Activated T-helper 17 cell treated with anti-CD3 and anti-CD28 coated beads, Interleukin-2, amount 50 U/mL, for 72 hours (primary cell): Measurements from ENCODE around the gene JAG2. TPM values are rescaled to one million over a fixed set of nuclear protein-coding genes. Genes with fewer than 3 reads are reported as not detected.
A peak's percentile ranks its signal among the peaks of the same experiment; 100 is the strongest.

Source experiments
- ATAC-seq: fragments of 150-1000 bp; cut with Tn5 transposase; replicated peaks from 2 replicates; pipeline ENCODE4 v1.10.0; 2021; ENCODE audit warnings: mild to moderate bottlenecking, moderate library complexity
- H3K27ac Mint-ChIP-seq: one replicate; pipeline ENCODE4 v1.8.0; 2022; ENCODE audit warnings: mixed read lengths
- H3K27me3 Mint-ChIP-seq: one replicate; pipeline ENCODE4 v1.8.0; 2022; ENCODE audit warnings: mixed read lengths
- H3K36me3 Mint-ChIP-seq: one replicate; pipeline ENCODE4 v1.8.0; 2022; ENCODE audit warnings: low read depth, mild to moderate bottlenecking, mixed read lengths
- H3K4me1 Mint-ChIP-seq: one replicate; pipeline ENCODE4 v1.8.0; 2022; ENCODE audit warnings: mixed read lengths
- H3K4me3 Mint-ChIP-seq: one replicate; pipeline ENCODE4 v1.8.0; 2022; ENCODE audit warnings: mild to moderate bottlenecking, mixed read lengths
- H3K9me3 Mint-ChIP-seq: one replicate; pipeline ENCODE4 v1.8.0; 2022; ENCODE audit warnings: mixed read lengths
- total RNA-seq, 2 donors: library from RNA; stranded (reverse); gene quantifications; one replicate each; pipeline ENCODE4 v1.2.3, GENCODE V29; 2022

Gene JAG2
- total RNA-seq, 2 donors from 2014 or later, result 2.5 TPM

GRCh38 chr14:105198588-105198987 is 30.0 kb upstream of the JAG2 start:
- Mint-ChIP-seq H3K4me3 (no peak overlapping the region), H3K36me3 (no peaks in the 10 kb centered on the region), H3K27ac (no peak overlapping the region), H3K27me3 (peaks cover 22% of the 10 kb centered on the region), H3K4me1 (peaks cover 6% of the 10 kb centered on the region), H3K9me3 (no peaks in the 10 kb centered on the region)
- no peak for ATAC-seq

- Mint-ChIP-seq H3K27ac (no peak overlapping the region), H3K36me3 (no peaks in the 10 kb centered on the region), H3K4me1 (peaks cover 6% of the 10 kb centered on the region), H3K4me3 (no peak overlapping the region), H3K9me3 (no peaks in the 10 kb centered on the region), H3K27me3 (peaks cover 22% of the 10 kb centered on the region)
- no peak for ATAC-seq
Observed at GRCh38 chr14:105197211-105197641, 28.6 kb upstream of the JAG2 start.

- Mint-ChIP-seq H3K36me3 (no peaks in the 10 kb centered on the region), H3K4me1 (peaks cover 6% of the 10 kb centered on the region), H3K27ac (no peak overlapping the region), H3K4me3 (no peak overlapping the region), H3K27me3 (peaks cover 22% of the 10 kb centered on the region), H3K9me3 (no peaks in the 10 kb centered on the region)
- no peak for ATAC-seq
Observed at GRCh38 chr14:105196265-105196960, 27.8 kb upstream of the JAG2 start.

- no peaks in the 10 kb centered on the region for H3K9me3 Mint-ChIP-seq
- peaks cover 6% of the 10 kb centered on the region for H3K4me1 Mint-ChIP-seq
- ATAC-seq, result no peak
- no peak overlapping the region for H3K4me3 Mint-ChIP-seq
- H3K27ac Mint-ChIP-seq, result no peak overlapping the region
- peaks cover 20% of the 10 kb centered on the region for H3K27me3 Mint-ChIP-seq
- no peaks in the 10 kb centered on the region for H3K36me3 Mint-ChIP-seq
Observed at GRCh38 chr14:105195522-105196264, 27.1 kb upstream of the JAG2 start.

GRCh38 chr14:105195051-105195450 is 26.5 kb upstream of the JAG2 start:
- Mint-ChIP-seq H3K27ac (no peak overlapping the region), H3K9me3 (no peaks in the 10 kb centered on the region), H3K4me1 (peaks cover 6% of the 10 kb centered on the region), H3K27me3 (peaks cover 18% of the 10 kb centered on the region), H3K36me3 (no peaks in the 10 kb centered on the region), H3K4me3 (no peak overlapping the region)
- no peak for ATAC-seq

- Mint-ChIP-seq H3K27me3 (peaks cover 16% of the 10 kb centered on the region), H3K36me3 (no peaks in the 10 kb centered on the region), H3K9me3 (no peaks in the 10 kb centered on the region), H3K4me3 (peak overlapping the region; percentile 9), H3K4me1 (peaks cover 6% of the 10 kb centered on the region), H3K27ac (no peak overlapping the region)
- peak; percentile 44 for ATAC-seq
Observed at GRCh38 chr14:105193916-105194782, 25.6 kb upstream of the JAG2 start.

- peak overlapping the region; percentile 16 for H3K4me3 Mint-ChIP-seq
- H3K36me3 Mint-ChIP-seq, result no peaks in the 10 kb centered on the region
- H3K9me3 Mint-ChIP-seq, result no peaks in the 10 kb centered on the region
- ATAC-seq, result peak; percentile 72
- H3K4me1 Mint-ChIP-seq, result peaks cover 6% of the 10 kb centered on the region
- no peak overlapping the region for H3K27ac Mint-ChIP-seq
- peaks cover 14% of the 10 kb centered on the region for H3K27me3 Mint-ChIP-seq
Observed at GRCh38 chr14:105192866-105193731, 24.5 kb upstream of the JAG2 start.

GRCh38 chr14:105187935-105188524 is 19.5 kb upstream of the JAG2 start:
- Mint-ChIP-seq H3K4me1 (no peaks in the 10 kb centered on the region), H3K36me3 (no peaks in the 10 kb centered on the region), H3K4me3 (no peak overlapping the region), H3K27me3 (peaks cover 10% of the 10 kb centered on the region), H3K27ac (no peak overlapping the region), H3K9me3 (no peaks in the 10 kb centered on the region)
- ATAC-seq, result peak; percentile 46

GRCh38 chr14:105187116-105187515 is 18.5 kb upstream of the JAG2 start:
- H3K9me3 Mint-ChIP-seq, result no peaks in the 10 kb centered on the region
- ATAC-seq, result peak; percentile 18
- H3K4me3 Mint-ChIP-seq, result no peak overlapping the region
- H3K4me1 Mint-ChIP-seq, result no peaks in the 10 kb centered on the region
- H3K27me3 Mint-ChIP-seq, result peaks cover 10% of the 10 kb centered on the region
- H3K27ac Mint-ChIP-seq, result no peak overlapping the region
- no peaks in the 10 kb centered on the region for H3K36me3 Mint-ChIP-seq

- no peak for ATAC-seq
- no peak overlapping the region for H3K4me3 Mint-ChIP-seq
- no peak overlapping the region for H3K27ac Mint-ChIP-seq
- H3K4me1 Mint-ChIP-seq, result no peaks in the 10 kb centered on the region
- peaks cover 10% of the 10 kb centered on the region for H3K27me3 Mint-ChIP-seq
- no peaks in the 10 kb centered on the region for H3K36me3 Mint-ChIP-seq
- H3K9me3 Mint-ChIP-seq, result no peaks in the 10 kb centered on the region
Observed at GRCh38 chr14:105185973-105186372, 17.4 kb upstream of the JAG2 start.

- H3K36me3 Mint-ChIP-seq, result no peaks in the 10 kb centered on the region
- no peak overlapping the region for H3K27ac Mint-ChIP-seq
- peaks cover 10% of the 10 kb centered on the region for H3K27me3 Mint-ChIP-seq
- H3K4me3 Mint-ChIP-seq, result no peak overlapping the region
- no peak for ATAC-seq
- no peaks in the 10 kb centered on the region for H3K4me1 Mint-ChIP-seq
- H3K9me3 Mint-ChIP-seq, result no peaks in the 10 kb centered on the region
Observed at GRCh38 chr14:105185001-105185400, 16.4 kb upstream of the JAG2 start.

- H3K4me3 Mint-ChIP-seq, result no peak overlapping the region
- H3K36me3 Mint-ChIP-seq, result no peaks in the 10 kb centered on the region
- no peak overlapping the region for H3K27ac Mint-ChIP-seq
- H3K9me3 Mint-ChIP-seq, result no peaks in the 10 kb centered on the region
- no peaks in the 10 kb centered on the region for H3K4me1 Mint-ChIP-seq
- H3K27me3 Mint-ChIP-seq, result peaks cover 7% of the 10 kb centered on the region
- ATAC-seq, result no peak
Observed at GRCh38 chr14:105184461-105184860, 15.9 kb upstream of the JAG2 start.

- no peak for ATAC-seq
- Mint-ChIP-seq H3K36me3 (no peaks in the 10 kb centered on the region), H3K27me3 (peaks cover 3% of the 10 kb centered on the region), H3K4me3 (peak overlapping the region; percentile 45), H3K9me3 (no peaks in the 10 kb centered on the region), H3K4me1 (no peaks in the 10 kb centered on the region), H3K27ac (no peak overlapping the region)
Observed at GRCh38 chr14:105182296-105183020, 13.9 kb upstream of the JAG2 start.
